Activated naive CD8-positive, alpha-beta T cell treated with anti-CD3 and anti-CD28 coated beads for 36 hours (primary cell): Measurements from ENCODE around the gene BMAL2. TPM values are rescaled to one million over a fixed set of nuclear protein-coding genes. Genes with fewer than 3 reads are reported as not detected.

Source experiments
- DNase-seq: peaks from one replicate; pipeline ENCODE4 v3.0.0; 2021
- H3K27ac Mint-ChIP-seq: one replicate; pipeline ENCODE4 v1.8.0; 2022; ENCODE audit warnings: mild to moderate bottlenecking, moderate library complexity, mixed read lengths
- H3K27me3 Mint-ChIP-seq: one replicate; pipeline ENCODE4 v1.8.0; 2022; ENCODE audit warnings: mild to moderate bottlenecking, mixed read lengths
- H3K36me3 Mint-ChIP-seq: one replicate; pipeline ENCODE4 v1.8.0; 2021; ENCODE audit warnings: mild to moderate bottlenecking, mixed read lengths
- H3K4me1 Mint-ChIP-seq: one replicate; pipeline ENCODE4 v1.8.0; 2021; ENCODE audit warnings: mixed read lengths
- H3K4me3 Mint-ChIP-seq: one replicate; pipeline ENCODE4 v1.8.0; 2022; ENCODE audit warnings: mild to moderate bottlenecking, moderate library complexity, mixed read lengths
- H3K9me3 Mint-ChIP-seq: one replicate; pipeline ENCODE4 v1.8.0; 2022; ENCODE audit warnings: mixed read lengths
- total RNA-seq, 2 experiments: library from RNA; stranded (reverse); gene quantifications; one replicate each; pipeline ENCODE4 v1.2.3, GENCODE V29; 2021

BMAL2 gene
- 10 to 100 TPM; 10.8 to 13.3 TPM for total RNA-seq

- peak within 1 kb of the TSS; percentile 90 for H3K27ac Mint-ChIP-seq
- peak within 1 kb of the TSS; percentile 92 for H3K4me3 Mint-ChIP-seq
- peaks cover 51% of the 10 kb centered on the region for H3K27me3 Mint-ChIP-seq
- H3K9me3 Mint-ChIP-seq, result no peaks in the 10 kb centered on the region
- H3K4me1 Mint-ChIP-seq, result peaks cover 38% of the 10 kb centered on the region
- peaks cover 1% of the 10 kb centered on the region for H3K36me3 Mint-ChIP-seq
- peak; percentile 60 for DNase-seq
Observed at GRCh38 chr12:27332714-27333402, at the start of gene BMAL2. BMAL2 (plus strand) TSS chr12:27332836; CDS start chr12:27333073, 237 bp downstream.

GRCh38 chr12:27284021-27284420, 48.6 kb upstream of the BMAL2 start:
- H3K9me3 Mint-ChIP-seq, result no peaks in the 10 kb centered on the region
- H3K27me3 Mint-ChIP-seq, result no peaks in the 10 kb centered on the region
- H3K4me3 Mint-ChIP-seq, result no peak overlapping the region
- no peak for DNase-seq
- peaks cover 29% of the 10 kb centered on the region for H3K4me1 Mint-ChIP-seq
- H3K36me3 Mint-ChIP-seq, result peaks cover 8% of the 10 kb centered on the region
- H3K27ac Mint-ChIP-seq, result no peak overlapping the region

GRCh38 chr12:27284751-27285150, 47.9 kb upstream of the BMAL2 start:
- H3K4me3 Mint-ChIP-seq, result no peak overlapping the region
- peaks cover 8% of the 10 kb centered on the region for H3K36me3 Mint-ChIP-seq
- no peaks in the 10 kb centered on the region for H3K9me3 Mint-ChIP-seq
- peaks cover 30% of the 10 kb centered on the region for H3K4me1 Mint-ChIP-seq
- DNase-seq, result no peak
- no peak overlapping the region for H3K27ac Mint-ChIP-seq
- no peaks in the 10 kb centered on the region for H3K27me3 Mint-ChIP-seq

- DNase-seq, result no peak
- H3K9me3 Mint-ChIP-seq, result no peaks in the 10 kb centered on the region
- H3K36me3 Mint-ChIP-seq, result peaks cover 8% of the 10 kb centered on the region
- H3K4me3 Mint-ChIP-seq, result no peak overlapping the region
- H3K27ac Mint-ChIP-seq, result no peak overlapping the region
- no peaks in the 10 kb centered on the region for H3K27me3 Mint-ChIP-seq
- H3K4me1 Mint-ChIP-seq, result peaks cover 26% of the 10 kb centered on the region
Observed at GRCh38 chr12:27285403-27285802, 47.2 kb upstream of the BMAL2 start.

- H3K4me1 Mint-ChIP-seq, result peaks cover 29% of the 10 kb centered on the region
- no peak overlapping the region for H3K27ac Mint-ChIP-seq
- no peaks in the 10 kb centered on the region for H3K9me3 Mint-ChIP-seq
- peaks cover 5% of the 10 kb centered on the region for H3K36me3 Mint-ChIP-seq
- H3K4me3 Mint-ChIP-seq, result no peak overlapping the region
- H3K27me3 Mint-ChIP-seq, result no peaks in the 10 kb centered on the region
- no peak for DNase-seq
Observed at GRCh38 chr12:27289414-27289813, 43.2 kb upstream of the BMAL2 start.

- Mint-ChIP-seq H3K27ac (no peak overlapping the region), H3K9me3 (no peaks in the 10 kb centered on the region), H3K4me3 (no peak overlapping the region), H3K36me3 (peaks cover 5% of the 10 kb centered on the region), H3K4me1 (peaks cover 21% of the 10 kb centered on the region), H3K27me3 (no peaks in the 10 kb centered on the region)
- no peak for DNase-seq
Observed at GRCh38 chr12:27290501-27291168, 42.0 kb upstream of the BMAL2 start.

- H3K9me3 Mint-ChIP-seq, result no peaks in the 10 kb centered on the region
- H3K27ac Mint-ChIP-seq, result no peak overlapping the region
- no peaks in the 10 kb centered on the region for H3K27me3 Mint-ChIP-seq
- H3K36me3 Mint-ChIP-seq, result peaks cover 5% of the 10 kb centered on the region
- no peak overlapping the region for H3K4me3 Mint-ChIP-seq
- peaks cover 16% of the 10 kb centered on the region for H3K4me1 Mint-ChIP-seq
- DNase-seq, result no peak
Observed at GRCh38 chr12:27291862-27292261, 40.8 kb upstream of the BMAL2 start.

GRCh38 chr12:27292718-27293117, 39.9 kb upstream of the BMAL2 start:
- no peak for DNase-seq
- Mint-ChIP-seq H3K9me3 (no peaks in the 10 kb centered on the region), H3K27ac (no peak overlapping the region), H3K4me3 (no peak overlapping the region), H3K36me3 (peaks cover 4% of the 10 kb centered on the region), H3K27me3 (no peaks in the 10 kb centered on the region), H3K4me1 (peaks cover 18% of the 10 kb centered on the region)

- Mint-ChIP-seq H3K4me3 (no peak overlapping the region), H3K9me3 (no peaks in the 10 kb centered on the region), H3K4me1 (peaks cover 20% of the 10 kb centered on the region), H3K36me3 (peaks cover 6% of the 10 kb centered on the region), H3K27me3 (no peaks in the 10 kb centered on the region), H3K27ac (no peak overlapping the region)
- no peak for DNase-seq
Observed at GRCh38 chr12:27293463-27293862, 39.2 kb upstream of the BMAL2 start.

- no peak for DNase-seq
- Mint-ChIP-seq H3K27me3 (no peaks in the 10 kb centered on the region), H3K4me1 (peaks cover 9% of the 10 kb centered on the region), H3K27ac (no peak overlapping the region), H3K4me3 (no peak overlapping the region), H3K36me3 (peaks cover 14% of the 10 kb centered on the region), H3K9me3 (no peaks in the 10 kb centered on the region)
Observed at GRCh38 chr12:27296674-27297073, 36.0 kb upstream of the BMAL2 start.

- Mint-ChIP-seq H3K4me3 (no peak overlapping the region), H3K36me3 (peaks cover 14% of the 10 kb centered on the region), H3K4me1 (peaks cover 9% of the 10 kb centered on the region), H3K9me3 (no peaks in the 10 kb centered on the region), H3K27me3 (no peaks in the 10 kb centered on the region), H3K27ac (no peak overlapping the region)
- DNase-seq, result peak; percentile 3
Observed at GRCh38 chr12:27297566-27297965, 35.1 kb upstream of the BMAL2 start.

GRCh38 chr12:27299102-27299501, 33.5 kb upstream of the BMAL2 start:
- Mint-ChIP-seq H3K4me3 (no peak overlapping the region), H3K4me1 (peaks cover 6% of the 10 kb centered on the region), H3K27ac (no peak overlapping the region), H3K36me3 (peaks cover 16% of the 10 kb centered on the region), H3K9me3 (no peaks in the 10 kb centered on the region), H3K27me3 (no peaks in the 10 kb centered on the region)
- no peak for DNase-seq

- Mint-ChIP-seq H3K27ac (no peak overlapping the region), H3K36me3 (peaks cover 16% of the 10 kb centered on the region), H3K27me3 (no peaks in the 10 kb centered on the region), H3K9me3 (no peaks in the 10 kb centered on the region), H3K4me3 (no peak overlapping the region), H3K4me1 (peaks cover 6% of the 10 kb centered on the region)
- DNase-seq, result no peak
Observed at GRCh38 chr12:27300226-27300625, 32.4 kb upstream of the BMAL2 start.

GRCh38 chr12:27303139-27304111, 29.2 kb upstream of the BMAL2 start:
- Mint-ChIP-seq H3K4me1 (peaks cover 5% of the 10 kb centered on the region), H3K4me3 (no peak overlapping the region), H3K27me3 (no peaks in the 10 kb centered on the region), H3K36me3 (peaks cover 12% of the 10 kb centered on the region), H3K9me3 (no peaks in the 10 kb centered on the region), H3K27ac (no peak overlapping the region)
- DNase-seq, result no peak

- Mint-ChIP-seq H3K4me3 (no peak overlapping the region), H3K27ac (no peak overlapping the region), H3K9me3 (no peaks in the 10 kb centered on the region)
Observed at GRCh38 chr12:27304856-27305255, 27.8 kb upstream of the BMAL2 start.

More at GRCh38 chr12:27304856-27305255, 27.8 kb upstream of the BMAL2 start:
- no peaks in the 10 kb centered on the region for H3K27me3 Mint-ChIP-seq
- H3K4me1 Mint-ChIP-seq, result peaks cover 9% of the 10 kb centered on the region
- DNase-seq, result no peak
- H3K36me3 Mint-ChIP-seq, result peaks cover 2% of the 10 kb centered on the region
